GM10248 (cell line): ENCODE data around the gene TMEM174.

Experiments used
- CTCF ChIA-PET: fragments of 300-600 bp; sonication (Branson Sonifier 250); formaldehyde crosslinking; extraction: SDS; loops from one replicate; lab custom pipeline; 2021; ENCODE audit warnings: antibody characterized with exemption; lab: Yijun Ruan, JAX
- POLR2A ChIA-PET: fragments of 350-650 bp; sonication (Branson Sonifier 250); formaldehyde crosslinking; extraction: SDS; loops from one replicate; lab custom pipeline; 2020; ENCODE audit warnings: antibody characterized with exemption; lab: Yijun Ruan, JAX
- DNase-seq: peaks from one replicate; pipeline ENCODE4 v3.0.0; 2012; ENCODE audit errors: extremely low spot score
- CTCF ChIP-seq: IDR thresholded peaks from 2 replicates; pipeline ENCODE4 v1.5.1; 2012; ENCODE audit warnings: mild to moderate bottlenecking, low read depth; ENCODE audit errors: extremely low read depth, missing control alignments, control extremely low read depth

Gene TMEM174

DNA sequence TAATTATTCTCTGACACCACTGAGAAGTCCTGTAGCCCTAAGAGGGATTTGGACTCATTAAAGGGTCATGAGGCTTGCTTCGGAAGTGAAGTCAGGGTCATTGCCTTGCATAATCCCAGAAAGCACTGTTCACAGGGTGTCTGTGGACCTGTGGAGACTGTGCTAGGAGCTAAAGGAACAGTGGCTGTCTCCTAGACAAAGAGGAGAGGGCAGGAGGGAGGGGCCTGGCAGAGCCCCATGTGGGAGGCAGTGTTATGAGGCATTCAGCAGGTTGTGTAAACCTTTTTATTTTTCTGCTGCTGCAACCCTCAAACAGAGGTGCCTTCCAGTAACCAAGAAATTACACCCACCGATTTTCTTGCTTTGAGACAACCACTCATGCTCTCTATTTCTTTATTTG, 3.3 kb downstream of the TMEM174 start:
- ChIA-PET CTCF (no interaction called here), POLR2A (no interaction called here)
- DNase-seq = no peak
- no peak for TF ChIP-seq CTCF

DNA sequence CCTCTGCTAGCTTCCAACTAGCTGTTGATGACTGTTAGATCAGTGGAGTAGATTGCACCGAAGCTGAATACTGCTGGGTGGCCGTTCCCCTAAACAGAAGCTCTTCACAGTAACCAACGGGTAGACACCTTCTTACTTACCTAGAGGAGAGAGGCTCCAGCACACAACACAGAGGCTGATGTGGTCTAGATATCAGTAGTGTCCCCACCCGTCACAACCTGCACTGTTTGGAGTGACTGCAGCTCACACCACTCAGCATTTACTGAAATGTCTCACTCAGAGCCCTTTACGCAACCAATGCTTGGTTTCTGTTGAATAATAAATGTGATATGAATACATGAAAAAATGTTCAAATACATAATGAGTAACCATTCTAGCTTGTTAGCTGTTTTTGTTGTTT, 5.3 kb downstream of the TMEM174 start:
- no peak for DNase-seq
- ChIA-PET POLR2A (no interaction called here), CTCF (interaction anchor here (0.9 to 1.5 kb wide), 3 partner anchors 10 to 23 kb away, joined by 3 to 4 read pairs (median 3); no protein-coding TSS in a partner anchor)
- no peak for TF ChIP-seq CTCF

GRCh38 chr5:73179730-73180129, 6.7 kb downstream of the TMEM174 start:
- TF ChIP-seq CTCF = no peak
- POLR2A ChIA-PET = no interaction called here
- no peak for DNase-seq
- CTCF ChIA-PET = interaction anchor here (0.9 kb wide), 1 partner anchor 9 kb away, joined by 4 read pairs; no protein-coding TSS in a partner anchor

DNA sequence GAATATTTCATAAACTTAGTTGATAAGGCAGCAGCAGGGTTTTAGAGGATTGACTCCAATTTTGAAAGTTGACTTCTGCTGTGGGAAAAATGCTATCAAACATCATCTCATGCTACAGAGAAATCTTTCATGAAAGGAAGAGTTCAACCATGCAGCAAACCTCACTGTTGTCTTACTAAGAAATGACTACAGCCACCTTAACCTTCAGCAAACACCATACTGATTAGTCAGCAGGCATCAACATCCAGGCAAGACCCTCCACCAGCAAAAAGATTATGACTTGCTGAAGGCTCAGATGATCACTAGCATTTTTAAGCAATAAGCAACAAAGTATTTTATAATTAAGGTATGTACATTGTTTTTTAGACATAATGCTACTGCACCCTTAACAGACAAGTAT, 7.6 kb downstream of the TMEM174 start:
- ChIA-PET CTCF (no interaction called here), POLR2A (no interaction called here)
- DNase-seq = no peak
- TF ChIP-seq CTCF = no peak

DNA sequence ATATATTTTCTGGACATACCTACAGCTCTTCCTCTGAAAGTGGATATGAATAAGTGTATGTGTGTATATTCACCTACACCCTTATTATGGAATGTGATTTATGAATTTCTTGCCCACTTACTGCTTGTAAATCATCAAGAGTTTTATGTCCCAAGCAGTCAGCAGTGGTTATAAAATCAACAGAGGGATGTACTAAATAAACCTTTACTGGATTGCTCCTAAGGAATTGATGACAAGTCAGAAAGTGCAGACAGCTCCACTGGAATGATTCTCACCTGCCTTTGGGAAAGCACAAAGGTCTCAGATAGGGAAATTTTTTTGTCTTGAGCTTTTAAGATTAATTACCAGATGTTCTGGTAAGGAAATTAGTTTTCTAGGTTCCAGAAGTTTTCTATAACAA, 9.3 kb downstream of the TMEM174 start:
- CTCF ChIA-PET = interaction anchor here (1.1 kb wide), 1 partner anchor 19 kb away, joined by 4 read pairs; no protein-coding TSS in a partner anchor
- DNase-seq = no peak
- TF ChIP-seq CTCF = no peak
- POLR2A ChIA-PET = no interaction called here

DNA sequence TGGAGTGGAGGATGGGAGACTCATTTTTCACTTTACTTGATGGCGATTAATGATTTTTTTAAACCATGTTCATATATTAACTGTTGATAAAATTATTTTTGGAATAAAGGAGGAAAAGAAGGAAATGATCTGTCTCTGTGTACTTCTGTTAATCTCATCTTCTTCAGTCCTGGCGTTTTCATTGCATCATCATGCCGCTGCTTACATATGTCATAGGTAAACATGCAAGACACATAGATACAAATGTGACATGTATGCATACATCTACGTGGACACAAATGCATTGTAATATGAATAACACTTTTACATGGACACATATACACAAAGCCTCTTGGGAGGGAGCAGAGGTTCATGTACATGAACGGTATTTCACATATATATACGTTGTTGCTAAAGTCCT, 10.0 kb downstream of the TMEM174 start:
- TF ChIP-seq CTCF = no peak
- ChIA-PET CTCF (no interaction called here), POLR2A (no interaction called here)
- no peak for DNase-seq

DNA sequence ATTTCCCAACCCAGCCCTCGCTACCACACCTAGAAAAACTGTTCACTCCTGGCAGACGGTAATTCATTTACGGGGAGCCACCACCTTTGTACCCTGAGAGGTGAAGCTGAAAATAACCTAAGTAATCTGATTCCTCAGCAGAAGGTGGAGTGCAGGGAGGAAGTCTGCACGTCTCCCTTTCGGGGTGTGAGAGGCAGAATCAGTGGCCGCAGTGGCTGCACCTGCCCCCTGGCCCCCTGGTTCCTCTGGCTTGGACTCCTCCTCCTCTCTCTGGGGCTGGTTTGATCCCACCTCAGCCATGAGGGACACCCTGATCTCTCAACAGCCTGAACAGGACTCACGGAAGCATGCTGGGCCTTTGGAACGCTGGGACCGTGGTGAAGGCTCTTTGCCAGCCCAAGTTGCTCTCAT, 10.5 kb downstream of the TMEM174 start:
- DNase-seq = no peak
- TF ChIP-seq CTCF = no peak
- ChIA-PET CTCF (no interaction called here), POLR2A (no interaction called here)
